ENCODE measurements around the gene KMT2D. TPM values are rescaled to one million over a fixed set of nuclear protein-coding genes. Genes with fewer than 3 reads are reported as not detected.
A peak's percentile ranks its signal among the peaks of the same experiment; 100 is the strongest.
"Not testable (repeated sequence)": the region's sequence is repeated elsewhere in the genome, so short reads cannot be mapped to it uniquely, and the experiment has no call there.

KMT2D gene
- polyA plus RNA-seq, 1 donor: 57.7 TPM

GRCh38 chr12:49088932-49089330 is 28.3 kb upstream of the KMT2D start:
- DNase-seq: no peak

- peak; percentile 85 for DNase-seq
Observed at GRCh38 chr12:49088150-49088931, 27.7 kb upstream of the KMT2D start.

- no peak for DNase-seq
Observed at GRCh38 chr12:49086116-49086515, 25.5 kb upstream of the KMT2D start.

GRCh38 chr12:49084438-49084837 is 23.8 kb upstream of the KMT2D start:
- DNase-seq: no peak

GRCh38 chr12:49079793-49080192 is 19.2 kb upstream of the KMT2D start:
- DNase-seq: no peak

- DNase-seq: no peak
Observed at GRCh38 chr12:49070971-49071370, 10.4 kb upstream of the KMT2D start.

GRCh38 chr12:49069507-49070346 is 9.1 kb upstream of the KMT2D start, which contains the start of gene RHEBL1:
TSS of gene RHEBL1 (minus strand) at chr12:49069979. CDS start at chr12:49069785, 194 bp downstream.
- peak; percentile 97 for DNase-seq

- DNase-seq: no peak
Observed at GRCh38 chr12:49068879-49069506, 8.4 kb upstream of the KMT2D start.

GRCh38 chr12:49066120-49066519 is 5.5 kb upstream of the KMT2D start:
- DNase-seq: no peak

- DNase-seq: no peak
Observed at GRCh38 chr12:49064767-49065152, 4.2 kb upstream of the KMT2D start.

GRCh38 chr12:49061916-49062315 is 1.3 kb upstream of the KMT2D start:
- DNase-seq: not testable (repeated sequence)

GRCh38 chr12:49061157-49061650 is 610 bp upstream of the KMT2D start:
- no peak for DNase-seq

GRCh38 chr12:49059299-49060171 is 1.1 kb downstream of the KMT2D start:
- DNase-seq: no peak

- no peak for DNase-seq
Observed at GRCh38 chr12:49059045-49059298, 1.6 kb downstream of the KMT2D start.

GRCh38 chr12:49058366-49059044 is 2.1 kb downstream of the KMT2D start:
- no peak for DNase-seq

GRCh38 chr12:49057888-49058287 is 2.7 kb downstream of the KMT2D start:
- no peak for DNase-seq

GRCh38 chr12:49055978-49056754 is 4.4 kb downstream of the KMT2D start:
- DNase-seq: no peak

GRCh38 chr12:49055092-49055491 is 5.5 kb downstream of the KMT2D start:
- no peak for DNase-seq

GRCh38 chr12:49054524-49054923 is 6.1 kb downstream of the KMT2D start:
- no peak for DNase-seq

- DNase-seq: no peak
Observed at GRCh38 chr12:49054096-49054495, 6.5 kb downstream of the KMT2D start.
